ENCODE results near the gene STEAP3.

The STEAP3 gene

GRCh38 chr2:119178776-119179175, 44.9 kb upstream of the STEAP3 start:
- no peaks in the 10 kb centered on the region for H3K9me3 ChIP-seq (ENCODE audit: control extremely low read depth in 1 of 5, control insufficient read depth in 4 of 5, insufficient read depth in 2 of 5, low read depth in 1 of 5, low read length in 4 of 5)
- H3K27me3 ChIP-seq (replicated peaks in 2 of 5; ENCODE audit: control insufficient read depth in 4 of 5, insufficient read depth in 5 of 5, low read length in 4 of 5): no peaks in the 10 kb centered on the region
- H3K27ac ChIP-seq (ENCODE audit: insufficient read depth in 1 of 2, low read depth in 1 of 2, low read length in 2 of 2, poor library complexity in 1 of 2, severe bottlenecking in 2 of 2): no peak overlapping the region
- no peak overlapping the region for H3K4me3 ChIP-seq (ENCODE audit: control insufficient read depth in 1 of 7, extremely low read depth in 1 of 7, insufficient read depth in 4 of 7, low read depth in 2 of 7, low read length in 6 of 7)
- no peaks in the 10 kb centered on the region for H3K36me3 ChIP-seq (ENCODE audit: control insufficient read depth in 4 of 4, insufficient read depth in 4 of 4, low read length in 3 of 4)
- no peaks in the 10 kb centered on the region for H3K4me1 ChIP-seq (ENCODE audit: control extremely low read depth in 1 of 4, control insufficient read depth in 4 of 4, insufficient read depth in 4 of 4, low read length in 3 of 4)
- ChIA-PET POLR2A (no interaction called here), CTCF (interaction anchor here (2.7 kb wide), 1 partner anchor 297 kb away, joined by 12 read pairs; no protein-coding TSS in a partner anchor)
- no peak for DNase-seq
- 96% methylated on average over 6 of the region's 6 CpGs for WGBS (ENCODE audit: insufficient coverage)

DNA sequence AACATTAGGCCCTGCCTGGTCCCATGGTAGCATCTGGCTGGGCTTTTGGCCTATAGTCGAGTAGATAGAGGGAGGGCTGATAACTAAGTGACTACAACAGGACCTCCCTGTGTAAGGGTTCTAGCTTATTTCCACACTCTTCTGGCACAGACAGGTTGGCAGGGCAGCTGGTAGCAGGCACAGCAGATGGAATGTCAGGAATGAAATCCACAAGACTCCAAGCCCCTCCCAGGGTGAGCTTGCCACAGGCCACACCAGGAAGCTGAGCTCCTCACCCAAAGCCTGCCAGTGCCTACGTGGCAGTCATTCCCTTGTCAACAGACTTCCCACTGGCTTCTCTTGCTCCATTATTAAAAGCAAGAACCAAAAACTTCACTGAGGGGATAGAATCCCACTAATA, 44.4 kb upstream of the STEAP3 start:
- ChIA-PET POLR2A (no interaction called here), CTCF (interaction anchor here (2.7 kb wide), 1 partner anchor 298 kb away, joined by 12 read pairs; no protein-coding TSS in a partner anchor)
- H3K27me3 ChIP-seq (replicated peaks in 2 of 5; ENCODE audit: control insufficient read depth in 4 of 5, insufficient read depth in 5 of 5, low read length in 4 of 5): no peaks in the 10 kb centered on the region
- no peak overlapping the region for H3K4me3 ChIP-seq (ENCODE audit: control insufficient read depth in 1 of 7, extremely low read depth in 1 of 7, insufficient read depth in 4 of 7, low read depth in 2 of 7, low read length in 6 of 7)
- H3K9me3 ChIP-seq (ENCODE audit: control extremely low read depth in 1 of 5, control insufficient read depth in 4 of 5, insufficient read depth in 2 of 5, low read depth in 1 of 5, low read length in 4 of 5): no peaks in the 10 kb centered on the region
- no peak overlapping the region for H3K27ac ChIP-seq (ENCODE audit: insufficient read depth in 1 of 2, low read depth in 1 of 2, low read length in 2 of 2, poor library complexity in 1 of 2, severe bottlenecking in 2 of 2)
- no peaks in the 10 kb centered on the region for H3K4me1 ChIP-seq (ENCODE audit: control extremely low read depth in 1 of 4, control insufficient read depth in 4 of 4, insufficient read depth in 4 of 4, low read length in 3 of 4)
- no peak for DNase-seq
- H3K36me3 ChIP-seq (ENCODE audit: control insufficient read depth in 4 of 4, insufficient read depth in 4 of 4, low read length in 3 of 4): no peaks in the 10 kb centered on the region
- WGBS (ENCODE audit: insufficient coverage): 100% methylated on average over 1 of the region's 2 CpGs

- DNase-seq: no peak
- WGBS (ENCODE audit: insufficient coverage): 80% methylated on average over 5 of the region's 7 CpGs
These were observed 43.6 kb upstream of the STEAP3 start for GRCh38 chr2:119179991-119180390.

DNA sequence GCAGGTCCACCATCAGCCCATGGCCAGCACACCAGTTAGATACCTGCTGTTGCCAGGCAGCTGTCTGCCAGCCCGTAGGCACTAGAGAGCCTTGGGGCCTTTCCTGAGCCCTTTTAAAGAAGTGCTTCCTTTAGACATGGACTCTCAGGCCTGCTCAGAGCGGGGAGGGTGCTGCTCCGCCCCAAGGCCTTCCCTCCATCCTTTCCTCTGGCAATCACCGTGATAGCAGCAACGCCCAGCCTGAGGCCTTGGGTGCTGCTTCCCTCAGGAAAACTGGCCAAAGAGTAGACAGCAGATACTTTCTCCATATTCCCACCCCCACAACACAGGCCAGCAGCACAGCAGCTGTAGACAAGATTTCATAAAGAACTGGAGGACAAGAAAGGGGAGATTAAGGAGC, 42.7 kb upstream of the STEAP3 start:
- ChIA-PET CTCF (interaction anchor here (2.7 kb wide), 1 partner anchor 299 kb away, joined by 12 read pairs; no protein-coding TSS in a partner anchor), POLR2A (no interaction called here)
- H3K9me3 ChIP-seq (ENCODE audit: control extremely low read depth in 1 of 5, control insufficient read depth in 4 of 5, insufficient read depth in 2 of 5, low read depth in 1 of 5, low read length in 4 of 5): no peaks in the 10 kb centered on the region
- H3K27ac ChIP-seq (ENCODE audit: insufficient read depth in 1 of 2, low read depth in 1 of 2, low read length in 2 of 2, poor library complexity in 1 of 2, severe bottlenecking in 2 of 2): no peak overlapping the region
- H3K27me3 ChIP-seq (replicated peaks in 2 of 5; ENCODE audit: control insufficient read depth in 4 of 5, insufficient read depth in 5 of 5, low read length in 4 of 5): no peaks in the 10 kb centered on the region
- H3K36me3 ChIP-seq (ENCODE audit: control insufficient read depth in 4 of 4, insufficient read depth in 4 of 4, low read length in 3 of 4): no peaks in the 10 kb centered on the region
- no peak for DNase-seq
- H3K4me3 ChIP-seq (ENCODE audit: control insufficient read depth in 1 of 7, extremely low read depth in 1 of 7, insufficient read depth in 4 of 7, low read depth in 2 of 7, low read length in 6 of 7): no peak overlapping the region
- WGBS (ENCODE audit: insufficient coverage): 98% methylated on average over 4 of the region's 5 CpGs
- no peaks in the 10 kb centered on the region for H3K4me1 ChIP-seq (ENCODE audit: control extremely low read depth in 1 of 4, control insufficient read depth in 4 of 4, insufficient read depth in 4 of 4, low read length in 3 of 4)

More at GRCh38 chr2:119179991-119180390, 43.6 kb upstream of the STEAP3 start:
- Histone ChIP-seq H3K27ac (ENCODE audit: insufficient read depth in 1 of 2, low read depth in 1 of 2, low read length in 2 of 2, poor library complexity in 1 of 2, severe bottlenecking in 2 of 2) (no peak overlapping the region), H3K4me1 (ENCODE audit: control extremely low read depth in 1 of 4, control insufficient read depth in 4 of 4, insufficient read depth in 4 of 4, low read length in 3 of 4) (no peaks in the 10 kb centered on the region), H3K9me3 (ENCODE audit: control extremely low read depth in 1 of 5, control insufficient read depth in 4 of 5, insufficient read depth in 2 of 5, low read depth in 1 of 5, low read length in 4 of 5) (no peaks in the 10 kb centered on the region), H3K36me3 (ENCODE audit: control insufficient read depth in 4 of 4, insufficient read depth in 4 of 4, low read length in 3 of 4) (no peaks in the 10 kb centered on the region), H3K4me3 (ENCODE audit: control insufficient read depth in 1 of 7, extremely low read depth in 1 of 7, insufficient read depth in 4 of 7, low read depth in 2 of 7, low read length in 6 of 7) (no peak overlapping the region), H3K27me3 (replicated peaks in 2 of 5; ENCODE audit: control insufficient read depth in 4 of 5, insufficient read depth in 5 of 5, low read length in 4 of 5) (no peaks in the 10 kb centered on the region)
- ChIA-PET POLR2A (no interaction called here), CTCF (interaction anchor here (2.7 kb wide), 1 partner anchor 299 kb away, joined by 12 read pairs; no protein-coding TSS in a partner anchor)

DNA sequence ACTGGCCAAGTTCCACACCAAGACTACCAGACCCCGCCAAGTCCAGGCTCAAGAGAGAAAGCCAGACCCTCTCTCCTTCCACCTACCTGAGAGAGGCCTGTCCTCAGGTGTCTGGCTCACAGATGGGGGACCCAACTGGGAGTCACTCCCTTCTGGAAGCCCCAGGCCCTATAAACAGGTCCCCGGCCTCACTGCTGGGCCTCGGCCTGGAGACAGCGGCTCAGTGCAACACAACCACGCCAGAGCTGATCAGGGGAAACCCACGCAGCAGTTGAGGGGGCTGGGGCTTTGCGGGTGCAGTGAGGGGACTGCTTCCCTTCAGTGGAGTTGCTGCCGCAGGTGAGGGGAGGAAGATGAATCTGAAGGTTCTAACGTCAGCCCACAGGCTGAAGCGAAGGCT, 42.2 kb upstream of the STEAP3 start:
- CTCF ChIA-PET: no interaction called here
- Histone ChIP-seq H3K4me1 (ENCODE audit: control extremely low read depth in 1 of 4, control insufficient read depth in 4 of 4, insufficient read depth in 4 of 4, low read length in 3 of 4) (no peaks in the 10 kb centered on the region), H3K9me3 (ENCODE audit: control extremely low read depth in 1 of 5, control insufficient read depth in 4 of 5, insufficient read depth in 2 of 5, low read depth in 1 of 5, low read length in 4 of 5) (no peaks in the 10 kb centered on the region), H3K36me3 (ENCODE audit: control insufficient read depth in 4 of 4, insufficient read depth in 4 of 4, low read length in 3 of 4) (no peaks in the 10 kb centered on the region), H3K27me3 (replicated peaks in 2 of 5; ENCODE audit: control insufficient read depth in 4 of 5, insufficient read depth in 5 of 5, low read length in 4 of 5) (peaks cover 0 to 2% (median 0%) of the 10 kb centered on the region in 5 experiments), H3K4me3 (ENCODE audit: control insufficient read depth in 1 of 7, extremely low read depth in 1 of 7, insufficient read depth in 4 of 7, low read depth in 2 of 7, low read length in 6 of 7) (no peak overlapping the region), H3K27ac (ENCODE audit: insufficient read depth in 1 of 2, low read depth in 1 of 2, low read length in 2 of 2, poor library complexity in 1 of 2, severe bottlenecking in 2 of 2) (no peak overlapping the region)
- POLR2A ChIA-PET: interaction anchor here (0.6 kb wide), 1 partner anchor 211 kb away, joined by 4 read pairs; no protein-coding TSS in a partner anchor
- DNase-seq: no peak
- 96% methylated on average over 4 of the region's 10 CpGs for WGBS (ENCODE audit: insufficient coverage)

GRCh38 chr2:119181791-119182445, 41.7 kb upstream of the STEAP3 start:
- DNase-seq: no peak
- ChIA-PET POLR2A (interaction anchor here (0.6 kb wide), 1 partner anchor 210 kb away, joined by 4 read pairs; no protein-coding TSS in a partner anchor), CTCF (no interaction called here)
- Histone ChIP-seq H3K4me1 (ENCODE audit: control extremely low read depth in 1 of 4, control insufficient read depth in 4 of 4, insufficient read depth in 4 of 4, low read length in 3 of 4) (no peaks in the 10 kb centered on the region), H3K9me3 (ENCODE audit: control extremely low read depth in 1 of 5, control insufficient read depth in 4 of 5, insufficient read depth in 2 of 5, low read depth in 1 of 5, low read length in 4 of 5) (no peaks in the 10 kb centered on the region), H3K27ac (ENCODE audit: insufficient read depth in 1 of 2, low read depth in 1 of 2, low read length in 2 of 2, poor library complexity in 1 of 2, severe bottlenecking in 2 of 2) (no peak overlapping the region), H3K4me3 (ENCODE audit: control insufficient read depth in 1 of 7, extremely low read depth in 1 of 7, insufficient read depth in 4 of 7, low read depth in 2 of 7, low read length in 6 of 7) (no peak overlapping the region), H3K36me3 (ENCODE audit: control insufficient read depth in 4 of 4, insufficient read depth in 4 of 4, low read length in 3 of 4) (no peaks in the 10 kb centered on the region), H3K27me3 (replicated peaks in 2 of 5; ENCODE audit: control insufficient read depth in 4 of 5, insufficient read depth in 5 of 5, low read length in 4 of 5) (peaks cover 0 to 2% (median 0%) of the 10 kb centered on the region in 5 experiments)
- 92% methylated on average over 9 of the region's 13 CpGs for WGBS (ENCODE audit: insufficient coverage)

- Histone ChIP-seq H3K27ac (ENCODE audit: insufficient read depth in 1 of 2, low read depth in 1 of 2, low read length in 2 of 2, poor library complexity in 1 of 2, severe bottlenecking in 2 of 2) (no peak overlapping the region), H3K4me1 (ENCODE audit: control extremely low read depth in 1 of 4, control insufficient read depth in 4 of 4, insufficient read depth in 4 of 4, low read length in 3 of 4) (no peaks in the 10 kb centered on the region), H3K36me3 (ENCODE audit: control insufficient read depth in 4 of 4, insufficient read depth in 4 of 4, low read length in 3 of 4) (no peaks in the 10 kb centered on the region), H3K9me3 (ENCODE audit: control extremely low read depth in 1 of 5, control insufficient read depth in 4 of 5, insufficient read depth in 2 of 5, low read depth in 1 of 5, low read length in 4 of 5) (no peaks in the 10 kb centered on the region), H3K27me3 (replicated peaks in 2 of 5; ENCODE audit: control insufficient read depth in 4 of 5, insufficient read depth in 5 of 5, low read length in 4 of 5) (peaks cover 0 to 2% (median 0%) of the 10 kb centered on the region in 5 experiments), H3K4me3 (ENCODE audit: control insufficient read depth in 1 of 7, extremely low read depth in 1 of 7, insufficient read depth in 4 of 7, low read depth in 2 of 7, low read length in 6 of 7) (no peak overlapping the region)
- CTCF ChIA-PET: no interaction called here
- WGBS (ENCODE audit: insufficient coverage): 100% methylated on average over 2 of the region's 7 CpGs
- POLR2A ChIA-PET: no interaction called here
- no peak for DNase-seq
These were observed 39.1 kb upstream of the STEAP3 start for GRCh38 chr2:119184512-119184911.

All from common myeloid progenitor, CD34-positive (primary cell).